VCaP (cell line): Measurements from ENCODE around the gene CCDC40.

Experiments used
- H3K27ac ChIP-seq: fragments of 450-650 bp; 2 replicates; pipeline ENCODE4 v1.5.1; 2017
- TF ChIP-seq, protein P1 (sequence below): fragments of 450-650 bp; conservative IDR thresholded peaks from 2 replicates; pipeline ENCODE4 v1.5.1; 2017; ENCODE audit warnings: mild to moderate bottlenecking, moderate library complexity

Gene CCDC40

GRCh38 chr17:80032614-80033171 lies 3.7 kb upstream of the CCDC40 start:
- TF ChIP-seq, protein P1, sequence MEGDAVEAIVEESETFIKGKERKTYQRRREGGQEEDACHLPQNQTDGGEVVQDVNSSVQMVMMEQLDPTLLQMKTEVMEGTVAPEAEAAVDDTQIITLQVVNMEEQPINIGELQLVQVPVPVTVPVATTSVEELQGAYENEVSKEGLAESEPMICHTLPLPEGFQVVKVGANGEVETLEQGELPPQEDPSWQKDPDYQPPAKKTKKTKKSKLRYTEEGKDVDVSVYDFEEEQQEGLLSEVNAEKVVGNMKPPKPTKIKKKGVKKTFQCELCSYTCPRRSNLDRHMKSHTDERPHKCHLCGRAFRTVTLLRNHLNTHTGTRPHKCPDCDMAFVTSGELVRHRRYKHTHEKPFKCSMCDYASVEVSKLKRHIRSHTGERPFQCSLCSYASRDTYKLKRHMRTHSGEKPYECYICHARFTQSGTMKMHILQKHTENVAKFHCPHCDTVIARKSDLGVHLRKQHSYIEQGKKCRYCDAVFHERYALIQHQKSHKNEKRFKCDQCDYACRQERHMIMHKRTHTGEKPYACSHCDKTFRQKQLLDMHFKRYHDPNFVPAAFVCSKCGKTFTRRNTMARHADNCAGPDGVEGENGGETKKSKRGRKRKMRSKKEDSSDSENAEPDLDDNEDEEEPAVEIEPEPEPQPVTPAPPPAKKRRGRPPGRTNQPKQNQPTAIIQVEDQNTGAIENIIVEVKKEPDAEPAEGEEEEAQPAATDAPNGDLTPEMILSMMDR: no peak
- H3K27ac ChIP-seq: peak overlapping the region; percentile 98

DNA sequence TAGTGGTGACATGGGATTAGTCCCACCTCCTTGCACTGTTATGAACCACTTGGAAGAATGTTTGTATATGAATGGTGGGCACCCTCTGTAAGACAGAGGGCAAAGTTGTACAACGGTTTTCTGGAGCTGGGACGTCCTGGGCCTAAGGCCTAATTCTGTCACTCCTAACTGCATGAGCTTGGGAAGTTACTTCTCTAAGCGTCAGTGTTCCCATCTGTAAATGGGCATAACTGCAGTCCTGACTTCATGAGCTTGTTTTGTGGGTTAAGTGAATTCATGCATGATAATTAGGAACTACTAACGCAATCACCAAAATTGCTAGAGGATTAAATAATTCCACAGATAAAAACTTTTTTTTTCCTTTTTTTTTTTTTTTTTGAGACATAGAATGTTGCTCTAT lies 2.6 kb upstream of the CCDC40 start:
- peak overlapping the region; percentile 98; the same call in 1 of the 2 replicates for H3K27ac ChIP-seq
- TF ChIP-seq, protein P1: no peak

- TF ChIP-seq, protein P1: no peak
- H3K27ac ChIP-seq: peak overlapping the region; percentile 98
Measured at GRCh38 chr17:80034791-80035686, 1.4 kb upstream of the CCDC40 start.

DNA sequence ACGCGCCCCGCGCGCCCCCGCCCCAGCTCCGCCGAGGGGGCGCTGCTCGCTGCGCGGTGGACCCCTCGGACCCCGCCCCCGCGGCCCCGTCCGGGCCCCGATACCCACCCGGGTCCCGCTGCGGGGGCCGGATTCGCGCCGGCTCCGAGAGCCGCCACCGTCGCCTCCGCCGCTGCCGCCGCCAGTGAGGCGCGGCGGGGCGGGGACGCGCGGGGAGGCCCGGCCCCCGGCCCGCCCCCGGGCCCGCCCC lies 830 bp upstream of the CCDC40 start, which contains the start of gene TBC1D16:
TSS of gene TBC1D16 (minus strand) at position 186 of the 250 bp plus-strand sequence. CDS start 22,325 bp downstream, outside the sequence.
- TF ChIP-seq, protein P1: no peak
- peak within 1 kb of the TSS; percentile 98 for H3K27ac ChIP-seq

DNA sequence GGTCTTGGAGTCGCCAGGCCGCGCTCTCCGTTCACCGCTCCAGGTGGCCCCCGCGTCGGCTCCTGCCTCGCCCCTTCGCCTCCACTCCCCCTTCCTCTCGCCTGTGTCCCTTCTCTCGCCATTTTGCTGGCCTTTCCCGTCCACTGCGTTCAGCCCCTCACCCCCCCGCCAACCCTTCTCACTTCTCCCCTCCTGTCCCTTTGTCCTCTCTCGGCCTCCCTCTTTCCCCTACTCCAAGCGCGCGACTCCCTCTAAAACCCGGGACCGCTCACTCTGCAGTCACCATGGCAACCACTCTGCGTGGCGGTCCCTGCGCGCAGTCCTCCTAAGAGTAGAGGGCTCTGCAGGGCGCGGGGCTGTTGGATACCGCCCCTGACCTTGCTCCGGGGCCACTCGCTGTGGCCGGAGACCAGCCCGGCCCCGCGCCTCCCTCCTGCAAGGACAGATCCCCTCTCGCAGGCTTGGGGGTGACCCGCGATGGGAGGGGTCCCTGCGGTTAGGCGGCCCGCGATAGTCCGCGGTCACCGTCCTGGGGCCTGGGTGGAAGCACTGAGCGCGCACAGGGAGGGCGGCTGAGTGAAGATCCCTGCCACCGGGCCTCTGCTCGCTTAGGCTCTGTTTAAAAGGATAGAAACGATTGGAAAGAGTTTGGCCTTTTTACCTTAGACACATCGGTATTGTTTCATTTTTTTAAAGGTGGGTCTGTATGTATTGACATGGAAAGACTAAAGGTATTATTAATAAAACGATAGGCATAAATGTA lies 454 bp downstream of the CCDC40 start:
- TF ChIP-seq, protein P1: no peak
- H3K27ac ChIP-seq: peak overlapping the region; percentile 98

GRCh38 chr17:80043963-80044362 lies 7.5 kb downstream of the CCDC40 start:
- no peak overlapping the region for H3K27ac ChIP-seq
- TF ChIP-seq, protein P1: no peak

GRCh38 chr17:80045703-80046102 lies 9.3 kb downstream of the CCDC40 start:
- TF ChIP-seq, protein P1: no peak
- H3K27ac ChIP-seq: peak overlapping the region; percentile 61

GRCh38 chr17:80046709-80047108 lies 10.3 kb downstream of the CCDC40 start:
- peak overlapping the region; percentile 61 for H3K27ac ChIP-seq
